ENCODE data around the gene SULT4A1.

SULT4A1 gene

GRCh38 chr22:43796567-43796966, 65.7 kb downstream of the SULT4A1 start:
- no peak for DNase-seq

GRCh38 chr22:43795320-43795719, 67.0 kb downstream of the SULT4A1 start:
- no peak for DNase-seq

DNA sequence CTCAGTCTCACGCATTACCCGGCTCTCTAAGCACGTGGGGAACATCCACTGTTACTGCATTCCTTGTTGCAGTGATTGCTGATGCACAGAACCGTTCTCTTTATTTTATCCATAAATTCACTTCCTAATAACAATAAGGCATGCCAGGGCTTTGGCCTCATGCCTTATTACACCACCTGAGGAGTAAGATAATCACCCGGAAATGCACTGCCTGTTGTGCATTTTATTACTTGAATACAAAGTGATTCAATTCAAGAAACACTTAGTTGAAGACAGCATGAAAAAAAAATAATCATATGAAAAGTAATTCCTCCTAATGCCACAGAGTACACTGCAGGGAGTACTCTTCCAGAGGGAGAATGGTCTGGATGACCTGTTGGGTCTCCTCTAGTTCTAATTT, 69.4 kb downstream of the SULT4A1 start:
- no peak for DNase-seq

DNA sequence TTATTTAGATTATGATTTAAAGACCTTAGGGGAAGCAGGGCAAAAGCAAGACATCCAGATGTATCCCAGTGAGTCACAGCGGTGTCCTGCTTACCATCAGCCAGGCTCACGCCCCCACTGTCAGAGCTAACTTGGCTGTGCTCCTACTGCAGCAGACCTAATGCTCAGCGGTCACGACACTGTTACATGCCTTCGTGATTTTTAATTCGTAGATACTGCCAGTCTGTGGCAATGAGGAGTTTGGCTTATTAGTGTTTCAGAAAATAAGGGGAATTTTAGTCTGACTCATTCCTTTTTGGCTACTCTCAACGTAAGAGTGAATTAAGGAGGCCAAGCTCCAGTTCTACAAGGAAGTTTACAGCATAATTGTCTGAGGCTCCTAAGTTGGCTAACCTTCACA, 72.9 kb downstream of the SULT4A1 start:
- DNase-seq = no peak

DNA sequence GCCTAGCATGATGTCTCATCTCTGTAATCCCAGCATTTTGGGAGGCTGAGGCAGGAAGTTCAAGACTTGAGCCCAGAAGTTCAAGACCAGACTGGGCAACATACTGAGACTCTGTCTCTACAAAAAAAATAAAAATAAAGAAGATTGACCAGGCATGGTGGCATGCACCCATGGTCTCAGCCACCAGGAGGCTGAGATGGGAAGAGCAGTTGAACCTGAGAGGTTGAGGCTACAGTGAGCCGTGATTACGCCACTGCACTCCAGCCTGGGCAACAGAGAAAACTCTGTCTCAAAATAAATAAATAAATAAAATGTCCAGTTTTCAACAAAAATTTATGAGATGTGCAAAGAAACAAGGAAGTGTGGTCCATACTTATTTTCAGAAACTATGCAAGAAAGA, 78.5 kb downstream of the SULT4A1 start:
- DNase-seq = no peak

DNA sequence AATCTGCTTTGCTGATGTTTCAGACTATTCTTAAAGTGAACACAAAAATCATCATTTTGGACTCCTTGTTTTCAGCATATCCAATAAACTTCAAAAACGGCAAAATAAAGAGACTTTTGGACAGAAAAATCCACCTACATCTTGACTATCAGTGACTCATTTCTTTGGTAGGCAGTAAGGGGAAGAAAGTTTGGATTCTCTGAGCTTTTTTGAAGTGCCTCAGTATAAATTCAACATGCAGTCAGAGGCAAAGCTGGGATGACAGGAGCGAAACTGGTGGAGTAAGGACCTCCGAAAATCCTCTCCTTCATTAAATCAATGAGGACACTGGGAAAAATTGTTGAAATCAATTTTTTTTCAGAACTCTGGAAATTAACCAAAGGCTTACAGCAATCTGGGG, 79.9 kb downstream of the SULT4A1 start:
- DNase-seq = no peak

GRCh38 chr22:43777286-43777685, 85.0 kb downstream of the SULT4A1 start:
- DNase-seq = no peak

DNA sequence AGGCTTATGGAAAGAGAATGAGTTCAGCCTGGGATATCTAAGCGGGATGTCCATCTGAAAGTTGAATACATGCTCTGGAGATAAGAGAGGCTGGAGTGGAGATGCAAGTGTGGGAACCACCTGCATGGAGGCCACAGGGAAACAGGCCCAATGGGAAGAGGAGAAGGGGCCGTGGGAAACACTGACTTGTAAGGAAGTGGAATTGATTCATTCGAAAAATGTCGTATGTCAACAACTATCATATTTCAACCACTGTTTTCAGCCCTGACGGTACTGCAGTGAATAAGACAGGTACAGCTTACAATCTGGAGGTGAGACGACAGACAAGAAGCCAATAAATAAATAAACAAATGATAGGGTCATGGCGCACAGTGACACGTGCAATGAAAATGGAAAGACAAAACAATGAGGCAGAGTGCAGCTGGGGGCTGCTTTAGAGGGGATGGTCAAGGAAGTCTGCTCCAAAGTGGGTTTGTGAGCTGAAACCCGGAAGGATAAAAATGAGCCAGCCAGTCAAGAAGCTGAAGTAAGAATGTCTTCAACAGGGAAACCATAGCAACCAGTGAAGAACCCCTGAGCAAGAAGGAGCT, 86.1 kb downstream of the SULT4A1 start:
- no peak for DNase-seq
